B cell (primary cell): Measurements from ENCODE around the gene CD2.

ENCODE experiments used
- CTCF ChIP-seq: fragments of 200-600 bp; IDR thresholded peaks from one replicate; pipeline ENCODE4 v1.8.0; 2022; ENCODE audit warnings: antibody characterized with exemption, mild to moderate bottlenecking
- EZH2 ChIP-seq: IDR thresholded peaks from 2 replicates; pipeline ENCODE4 v1.6.1; 2012; ENCODE audit warnings: borderline replicate concordance, low read depth, mild to moderate bottlenecking, moderate library complexity, low read length; ENCODE audit not compliant: insufficient read depth, poor library complexity, severe bottlenecking

GRCh38 chr1:116806671-116807070 lies 52.4 kb downstream of the CD2 start:
- TF ChIP-seq CTCF (no peak), EZH2 (no peak)
